B cell (primary cell): ENCODE measurements around the gene MYL4. TPM values are rescaled to one million over a fixed set of nuclear protein-coding genes. Genes with fewer than 3 reads are reported as not detected.

Experiments used
- ATAC-seq: fragments of 200-7000 bp; cut with Tn5 transposase; one replicate; pipeline ENCODE4 v1.10.0; 2021; ENCODE audit warnings: low read depth, mild to moderate bottlenecking, moderate number of reproducible peaks, moderate library complexity
- CTCF ChIA-PET: fragments of 350-600 bp; sonication (Branson Sonifier 250); formaldehyde crosslinking; loops from one replicate; lab custom pipeline; 2021; ENCODE audit warnings: antibody characterized with exemption, inconsistent platforms; lab: Charles Lee
- POLR2A ChIA-PET: fragments of 350-600 bp; sonication (Branson Sonifier 250); formaldehyde crosslinking; loops from one replicate; lab custom pipeline; 2021; ENCODE audit warnings: antibody characterized with exemption; lab: Charles Lee
- DNase-seq: peaks from one replicate; pipeline ENCODE4 v3.0.0; 2013
- H2AFZ ChIP-seq: 2 replicates; pipeline ENCODE4 v1.6.1; 2012; ENCODE audit warnings: mild to moderate bottlenecking, low read depth, low read length; ENCODE audit not compliant: insufficient read depth, poor library complexity, severe bottlenecking
- H3K27ac ChIP-seq, 2 donors: 1 replicate in 1 of 2; 2 replicates in 1 of 2; pipeline ENCODE4 v1.5.1; 2012 to 2013; ENCODE audit warnings: low read length in 2 of 2, mild to moderate bottlenecking in 2 of 2, moderate library complexity in 1 of 2
- H3K27me3 ChIP-seq, 4 experiments: fragments of 200-600 bp in 1 of 4; sonication (generic) in 1 of 4; replicated peaks in 1 of 4; 1 replicate in 2 of 4; 2 replicates in 2 of 4; pipeline versions ENCODE4 v1.6.1 to v1.7.0; 2013 to 2016; ENCODE audit warnings: low read length in 3 of 4, mild to moderate bottlenecking in 2 of 4, mixed read lengths in 1 of 4, moderate library complexity in 1 of 4; ENCODE audit not compliant: insufficient read depth in 4 of 4, control insufficient read depth in 3 of 4; ENCODE audit errors: control extremely low read depth in 1 of 4
- H3K36me3 ChIP-seq, 2 experiments: replicated peaks in 1 of 2; 1 replicate in 1 of 2; 2 replicates in 1 of 2; pipeline versions ENCODE4 v1.6.1 to v1.7.1; 2013; ENCODE audit warnings: low read length in 1 of 2; ENCODE audit not compliant: insufficient read depth in 2 of 2, control insufficient read depth in 1 of 2; ENCODE audit errors: control extremely low read depth in 1 of 2, extremely low read depth in 1 of 2
- H3K4me1 ChIP-seq, 2 donors: fragments of 200-600 bp in 1 of 2; sonication (generic) in 1 of 2; 1 replicate in 1 of 2; 2 replicates in 1 of 2; pipeline versions ENCODE4 v1.5.1 to v1.6.1; 2013 to 2017; ENCODE audit warnings: low read length in 2 of 2; ENCODE audit not compliant: control insufficient read depth in 2 of 2, insufficient read depth in 2 of 2
- H3K4me2 ChIP-seq: replicated peaks from 2 replicates; pipeline ENCODE3; 2012; ENCODE audit warnings: mild to moderate bottlenecking, low read depth, low read length; ENCODE audit not compliant: poor library complexity, severe bottlenecking
- H3K4me3 ChIP-seq, 5 experiments: fragments of 200-600 bp in 1 of 5; sonication (generic) in 1 of 5; 1 replicate in 3 of 5; 2 replicates in 2 of 5; pipeline versions ENCODE4 v1.5.1 to v1.7.0; 2011 to 2016; ENCODE audit warnings: low read length in 4 of 5, mild to moderate bottlenecking in 4 of 5, low read depth in 2 of 5, control low read depth in 1 of 5, moderate library complexity in 1 of 5; ENCODE audit not compliant: insufficient read depth in 1 of 5; ENCODE audit errors: control extremely low read depth in 1 of 5, extremely low read depth in 1 of 5
- H3K79me2 ChIP-seq: fragments of 200-600 bp; sonication (generic); one replicate; pipeline ENCODE4 v1.6.0; 2016; ENCODE audit warnings: low read length; ENCODE audit not compliant: control insufficient read depth, insufficient read depth
- H3K9ac ChIP-seq: fragments of 200-600 bp; sonication (generic); 2 replicates; pipeline ENCODE4 v1.6.1; 2017; ENCODE audit warnings: mild to moderate bottlenecking, low read length, moderate library complexity
- H3K9me3 ChIP-seq, 3 donors: one replicate each; pipeline versions ENCODE4 v1.6.1 to v1.7.1; 2013; ENCODE audit warnings: low read length in 2 of 3; ENCODE audit not compliant: control insufficient read depth in 2 of 3, insufficient read depth in 1 of 3; ENCODE audit errors: control extremely low read depth in 1 of 3
- H4K20me1 ChIP-seq: 2 replicates; pipeline ENCODE4 v1.6.0; 2012; ENCODE audit warnings: mild to moderate bottlenecking, low read length; ENCODE audit not compliant: insufficient read depth, control insufficient read depth, poor library complexity, severe bottlenecking
- H3K27ac Mint-ChIP-seq: one replicate; pipeline ENCODE4 v1.8.0; 2021; ENCODE audit warnings: mixed read lengths
- H3K27me3 Mint-ChIP-seq: one replicate; pipeline ENCODE4 v1.8.0; 2021; ENCODE audit warnings: mixed read lengths
- H3K4me1 Mint-ChIP-seq: one replicate; pipeline ENCODE4 v1.8.0; 2021; ENCODE audit warnings: mixed read lengths
- H3K4me3 Mint-ChIP-seq: one replicate; pipeline ENCODE4 v1.8.0; 2021; ENCODE audit warnings: mixed read lengths
- H3K9me3 Mint-ChIP-seq: one replicate; pipeline ENCODE4 v1.8.0; 2022; ENCODE audit warnings: mixed read lengths; ENCODE audit not compliant: insufficient read depth
- EZH2 ChIP-seq: IDR thresholded peaks from 2 replicates; pipeline ENCODE4 v1.6.1; 2012; ENCODE audit warnings: borderline replicate concordance, low read depth, mild to moderate bottlenecking, moderate library complexity, low read length; ENCODE audit not compliant: insufficient read depth, poor library complexity, severe bottlenecking
- WGBS: methylation state at CpG from one replicate; pipeline ENCODE4 v1.1.5; 2013; ENCODE audit warnings: missing lambda C conversion rate; ENCODE audit not compliant: insufficient coverage; 5-methylcytosine and 5-hydroxymethylcytosine counted together
- intact Hi-C: fragments of 100-400 bp; cut with micrococcal nuclease; formaldehyde crosslinking; loops from one replicate; pipeline ENCODE4 v1.10.0; 2022
- polyA plus RNA-seq: library from polyadenylated mRNA; depleted of rRNA; stranded (reverse); fragments of >200 nt; gene quantifications from 2 replicates; pipeline ENCODE4 v1.2.3, GENCODE V29; 2012
- small RNA-seq: library from RNA; depleted of rRNA; stranded (forward); fragments of <200 nt; gene quantifications from one replicate; pipeline ENCODE3, GENCODE V24; 2012; ENCODE audit warnings: low replicate concordance, low read depth; ENCODE audit not compliant: insufficient read length
- total RNA-seq, 2 donors: library from RNA; stranded (reverse); fragments of 120-200 nt in 1 of 2; gene quantifications; 1 replicate in 1 of 2; 2 replicates in 1 of 2; pipeline versions ENCODE4 v1.2.3 to v1.2.4, GENCODE V29; 2013 to 2022
- TF ChIP-seq, protein P1 (sequence below): fragments of 200-600 bp; IDR thresholded peaks from one replicate; pipeline ENCODE4 v1.8.0; 2022; ENCODE audit warnings: antibody characterized with exemption, mild to moderate bottlenecking

The MYL4 gene
- total and polyA plus RNA-seq, 2 donors (not counting 1 experiment from before 2014, with no cell fraction given) = 0.16 to 0.42 TPM

DNA sequence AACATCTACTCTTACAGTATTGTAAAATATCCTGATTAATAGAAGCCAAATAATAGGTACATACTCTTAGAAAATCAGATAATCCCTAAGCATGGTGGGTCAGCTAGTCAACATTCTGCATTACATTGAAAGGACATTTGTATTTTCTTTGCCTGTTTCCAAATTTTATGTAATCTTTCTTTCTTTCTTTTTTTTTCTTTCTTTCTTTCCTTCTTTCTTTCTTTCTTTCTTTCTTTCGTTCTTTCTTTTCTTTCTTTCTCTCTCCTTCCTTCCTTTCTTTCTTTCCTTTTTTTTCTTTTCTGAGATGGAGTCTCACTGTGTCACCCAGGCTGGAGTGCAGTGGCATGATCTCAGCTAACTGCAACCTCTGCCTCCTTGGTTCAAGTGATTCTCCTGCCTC lies 63.3 kb downstream of the MYL4 start:
- Histone ChIP-seq H3K4me1 (peaks cover 18 to 37% of the 10 kb centered on the region in 2 donors), H3K36me3 (no peaks in the 10 kb centered on the region), H3K79me2 (no peaks in the 10 kb centered on the region), H3K9ac (no peak overlapping the region), H2AFZ (no peak overlapping the region), H4K20me1 (no peaks in the 10 kb centered on the region), H3K4me2 (no peak overlapping the region), H3K4me3 (no peak overlapping the region), H3K27ac (no peak overlapping the region), H3K9me3 (peaks cover 0 to 8% (median 2%) of the 10 kb centered on the region in 3 donors), H3K27me3 (no peaks in the 10 kb centered on the region)
- H3K4me3 Mint-ChIP-seq = no peak overlapping the region
- POLR2A ChIA-PET = no interaction called here
- no peak overlapping the region for H3K27ac Mint-ChIP-seq
- intact Hi-C loops = no loop called here
- CTCF ChIA-PET = no interaction called here
- no peak for DNase-seq
- TF ChIP-seq, protein P1, sequence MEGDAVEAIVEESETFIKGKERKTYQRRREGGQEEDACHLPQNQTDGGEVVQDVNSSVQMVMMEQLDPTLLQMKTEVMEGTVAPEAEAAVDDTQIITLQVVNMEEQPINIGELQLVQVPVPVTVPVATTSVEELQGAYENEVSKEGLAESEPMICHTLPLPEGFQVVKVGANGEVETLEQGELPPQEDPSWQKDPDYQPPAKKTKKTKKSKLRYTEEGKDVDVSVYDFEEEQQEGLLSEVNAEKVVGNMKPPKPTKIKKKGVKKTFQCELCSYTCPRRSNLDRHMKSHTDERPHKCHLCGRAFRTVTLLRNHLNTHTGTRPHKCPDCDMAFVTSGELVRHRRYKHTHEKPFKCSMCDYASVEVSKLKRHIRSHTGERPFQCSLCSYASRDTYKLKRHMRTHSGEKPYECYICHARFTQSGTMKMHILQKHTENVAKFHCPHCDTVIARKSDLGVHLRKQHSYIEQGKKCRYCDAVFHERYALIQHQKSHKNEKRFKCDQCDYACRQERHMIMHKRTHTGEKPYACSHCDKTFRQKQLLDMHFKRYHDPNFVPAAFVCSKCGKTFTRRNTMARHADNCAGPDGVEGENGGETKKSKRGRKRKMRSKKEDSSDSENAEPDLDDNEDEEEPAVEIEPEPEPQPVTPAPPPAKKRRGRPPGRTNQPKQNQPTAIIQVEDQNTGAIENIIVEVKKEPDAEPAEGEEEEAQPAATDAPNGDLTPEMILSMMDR = no peak
- no peak for TF ChIP-seq EZH2
- ATAC-seq = no peak
- no peaks in the 10 kb centered on the region for H3K27me3 Mint-ChIP-seq
- H3K9me3 Mint-ChIP-seq = peaks cover 8% of the 10 kb centered on the region
- peaks cover 46% of the 10 kb centered on the region for H3K4me1 Mint-ChIP-seq
- WGBS = 83% methylated on average over 1 of the region's 1 CpG

DNA sequence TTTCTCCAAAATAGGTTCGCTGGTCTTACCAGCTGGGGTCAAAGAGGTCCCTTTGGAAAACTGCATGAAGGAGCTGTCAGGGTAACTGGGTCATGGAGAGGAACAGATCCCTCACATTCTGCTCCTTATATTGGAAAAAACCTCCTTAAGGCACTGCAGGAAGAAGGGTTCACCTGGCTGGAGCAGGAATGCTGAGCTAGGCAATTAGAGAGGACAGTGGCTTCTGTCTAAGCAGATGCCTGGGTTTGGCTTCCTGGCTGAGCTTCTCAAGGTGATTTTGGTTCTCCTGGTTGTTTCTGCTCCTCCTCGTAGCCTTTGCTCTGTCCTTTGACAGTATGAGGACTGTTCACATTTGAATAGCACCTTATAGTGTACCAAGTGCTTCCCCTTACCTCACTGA lies 64.1 kb downstream of the MYL4 start:
- WGBS = no CpG with 5 or more reads among the region's 2 CpGs
- peaks cover 0 to 8% (median 2%) of the 10 kb centered on the region in 3 donors for H3K9me3 ChIP-seq
- Mint-ChIP-seq H3K4me3 (no peak overlapping the region), H3K27me3 (no peaks in the 10 kb centered on the region), H3K27ac (peak overlapping the region; percentile 21), H3K9me3 (peaks cover 8% of the 10 kb centered on the region), H3K4me1 (peaks cover 53% of the 10 kb centered on the region)
- intact Hi-C loops = no loop called here
- DNase-seq (no peak), ATAC-seq (no peak)
- TF ChIP-seq, protein P1 = no peak
- no peak for TF ChIP-seq EZH2
- no peaks in the 10 kb centered on the region for H3K27me3 ChIP-seq
- no peak overlapping the region for H3K4me3 ChIP-seq
- no peak overlapping the region for H3K4me2 ChIP-seq
- no peaks in the 10 kb centered on the region for H3K79me2 ChIP-seq
- H3K27ac ChIP-seq = no peak overlapping the region
- CTCF ChIA-PET = no interaction called here
- H4K20me1 ChIP-seq = no peaks in the 10 kb centered on the region
- H3K4me1 ChIP-seq = peaks cover 25 to 43% of the 10 kb centered on the region in 2 donors
- POLR2A ChIA-PET = no interaction called here
- H3K9ac ChIP-seq = no peak overlapping the region
- H3K36me3 ChIP-seq = no peaks in the 10 kb centered on the region
- H2AFZ ChIP-seq = no peak overlapping the region

Small RNAs within 50 kb of the gene (small RNA-seq; reads per million reads assigned to genes)
- not detected for gene RNU7-186P

Other genes starting within 250 kb of the MYL4 start
- 0.89 and 1.1 TPM in 2 replicates for gene RPRML, start 230.1 kb upstream of the MYL4 start, total RNA-seq
- 0.13 TPM in 1 of 2 replicates, not detected in the other for gene RPRML, start 230.1 kb upstream of the MYL4 start, polyA plus RNA-seq
- gene CDC27, start 20.1 kb upstream of the MYL4 start, total RNA-seq = 86.5 and 90.7 TPM in 2 replicates
- 20.5 and 22.4 TPM in 2 replicates for gene CDC27, start 20.1 kb upstream of the MYL4 start, polyA plus RNA-seq
- 11.4 and 14.2 TPM in 2 replicates for gene ITGB3, start 44.5 kb downstream of the MYL4 start, total RNA-seq
- gene ITGB3, start 44.5 kb downstream of the MYL4 start, polyA plus RNA-seq = 0.07 and 0.76 TPM in 2 replicates
- gene EFCAB13, start 114.6 kb downstream of the MYL4 start, total RNA-seq = 86.5 and 88.4 TPM in 2 replicates
- 5.4 and 13.7 TPM in 2 replicates for gene EFCAB13, start 114.6 kb downstream of the MYL4 start, polyA plus RNA-seq